ENCODE measurements around the gene OPRD1.
"Not testable (repeated sequence)": the region's sequence is repeated elsewhere in the genome, so short reads cannot be mapped to it uniquely, and the experiment has no call there.

Gene OPRD1

GRCh38 chr1:28822799-28823198 is 10.8 kb downstream of the OPRD1 start:
- H3K4me3 ChIP-seq (ENCODE audit: low read depth, low read length), result no peak overlapping the region
- H3K9me3 ChIP-seq (ENCODE audit: control insufficient read depth, insufficient read depth, low read depth, low read length), result no peaks in the 10 kb centered on the region
- no peaks in the 10 kb centered on the region for H3K36me3 ChIP-seq (ENCODE audit: control insufficient read depth, insufficient read depth, low read length)
- no peak overlapping the region for H3K9ac ChIP-seq (ENCODE audit: low read length)
- H3K4me1 ChIP-seq (ENCODE audit: control insufficient read depth, insufficient read depth, low read length), result no peaks in the 10 kb centered on the region
- no peaks in the 10 kb centered on the region for H3K27me3 ChIP-seq (ENCODE audit: control insufficient read depth, insufficient read depth, low read length)
- no peak overlapping the region for H3K27ac ChIP-seq (ENCODE audit: low read depth, low read length)

- not testable (repeated sequence) for H3K27me3 ChIP-seq (ENCODE audit: control insufficient read depth, insufficient read depth, low read length); H3K9ac ChIP-seq (ENCODE audit: low read length); H3K4me3 ChIP-seq (ENCODE audit: low read depth, low read length); H3K36me3 ChIP-seq (ENCODE audit: control insufficient read depth, insufficient read depth, low read length); H3K9me3 ChIP-seq (ENCODE audit: control insufficient read depth, insufficient read depth, low read depth, low read length); H3K27ac ChIP-seq (ENCODE audit: low read depth, low read length); H3K4me1 ChIP-seq (ENCODE audit: control insufficient read depth, insufficient read depth, low read length)
Measured at GRCh38 chr1:28824061-28824460, 12.1 kb downstream of the OPRD1 start.

- H3K9me3 ChIP-seq (ENCODE audit: control insufficient read depth, insufficient read depth, low read depth, low read length); H3K9ac ChIP-seq (ENCODE audit: low read length); H3K36me3 ChIP-seq (ENCODE audit: control insufficient read depth, insufficient read depth, low read length); H3K4me3 ChIP-seq (ENCODE audit: low read depth, low read length); H3K27me3 ChIP-seq (ENCODE audit: control insufficient read depth, insufficient read depth, low read length); H3K27ac ChIP-seq (ENCODE audit: low read depth, low read length); H3K4me1 ChIP-seq (ENCODE audit: control insufficient read depth, insufficient read depth, low read length): not testable (repeated sequence)
Measured at GRCh38 chr1:28828227-28828858, 16.4 kb downstream of the OPRD1 start.

GRCh38 chr1:28830814-28831213 is 18.8 kb downstream of the OPRD1 start:
- H3K36me3 ChIP-seq (ENCODE audit: control insufficient read depth, insufficient read depth, low read length), result no peaks in the 10 kb centered on the region
- H3K4me3 ChIP-seq (ENCODE audit: low read depth, low read length), result no peak overlapping the region
- no peaks in the 10 kb centered on the region for H3K9me3 ChIP-seq (ENCODE audit: control insufficient read depth, insufficient read depth, low read depth, low read length)
- no peaks in the 10 kb centered on the region for H3K4me1 ChIP-seq (ENCODE audit: control insufficient read depth, insufficient read depth, low read length)
- H3K9ac ChIP-seq (ENCODE audit: low read length), result no peak overlapping the region
- H3K27me3 ChIP-seq (ENCODE audit: control insufficient read depth, insufficient read depth, low read length), result no peaks in the 10 kb centered on the region
- H3K27ac ChIP-seq (ENCODE audit: low read depth, low read length), result no peak overlapping the region

- Histone ChIP-seq H3K9ac (ENCODE audit: low read length) (no peak overlapping the region), H3K9me3 (ENCODE audit: control insufficient read depth, insufficient read depth, low read depth, low read length) (no peaks in the 10 kb centered on the region), H3K36me3 (ENCODE audit: control insufficient read depth, insufficient read depth, low read length) (no peaks in the 10 kb centered on the region), H3K27me3 (ENCODE audit: control insufficient read depth, insufficient read depth, low read length) (no peaks in the 10 kb centered on the region), H3K4me1 (ENCODE audit: control insufficient read depth, insufficient read depth, low read length) (no peaks in the 10 kb centered on the region), H3K27ac (ENCODE audit: low read depth, low read length) (no peak overlapping the region), H3K4me3 (ENCODE audit: low read depth, low read length) (no peak overlapping the region)
Measured at GRCh38 chr1:28832966-28833365, 21.0 kb downstream of the OPRD1 start.

- no peaks in the 10 kb centered on the region for H3K36me3 ChIP-seq (ENCODE audit: control insufficient read depth, insufficient read depth, low read length)
- no peaks in the 10 kb centered on the region for H3K27me3 ChIP-seq (ENCODE audit: control insufficient read depth, insufficient read depth, low read length)
- H3K4me1 ChIP-seq (ENCODE audit: control insufficient read depth, insufficient read depth, low read length), result no peaks in the 10 kb centered on the region
- H3K4me3 ChIP-seq (ENCODE audit: low read depth, low read length), result no peak overlapping the region
- H3K9ac ChIP-seq (ENCODE audit: low read length), result no peak overlapping the region
- H3K9me3 ChIP-seq (ENCODE audit: control insufficient read depth, insufficient read depth, low read depth, low read length), result no peaks in the 10 kb centered on the region
- no peak overlapping the region for H3K27ac ChIP-seq (ENCODE audit: low read depth, low read length)
Measured at GRCh38 chr1:28833381-28833780, 21.4 kb downstream of the OPRD1 start.

- H3K4me1 ChIP-seq (ENCODE audit: control insufficient read depth, insufficient read depth, low read length), result no peaks in the 10 kb centered on the region
- H3K4me3 ChIP-seq (ENCODE audit: low read depth, low read length), result no peak overlapping the region
- no peak overlapping the region for H3K9ac ChIP-seq (ENCODE audit: low read length)
- no peaks in the 10 kb centered on the region for H3K27me3 ChIP-seq (ENCODE audit: control insufficient read depth, insufficient read depth, low read length)
- no peaks in the 10 kb centered on the region for H3K36me3 ChIP-seq (ENCODE audit: control insufficient read depth, insufficient read depth, low read length)
- H3K9me3 ChIP-seq (ENCODE audit: control insufficient read depth, insufficient read depth, low read depth, low read length), result no peaks in the 10 kb centered on the region
- no peak overlapping the region for H3K27ac ChIP-seq (ENCODE audit: low read depth, low read length)
Measured at GRCh38 chr1:28835237-28835650, 23.3 kb downstream of the OPRD1 start.

- Histone ChIP-seq H3K9ac (ENCODE audit: low read length) (no peak overlapping the region), H3K4me3 (ENCODE audit: low read depth, low read length) (no peak overlapping the region), H3K4me1 (ENCODE audit: control insufficient read depth, insufficient read depth, low read length) (no peaks in the 10 kb centered on the region), H3K27ac (ENCODE audit: low read depth, low read length) (no peak overlapping the region), H3K36me3 (ENCODE audit: control insufficient read depth, insufficient read depth, low read length) (no peaks in the 10 kb centered on the region), H3K9me3 (ENCODE audit: control insufficient read depth, insufficient read depth, low read depth, low read length) (no peaks in the 10 kb centered on the region), H3K27me3 (ENCODE audit: control insufficient read depth, insufficient read depth, low read length) (no peaks in the 10 kb centered on the region)
Measured at GRCh38 chr1:28836421-28836956, 24.5 kb downstream of the OPRD1 start.

GRCh38 chr1:28840928-28841544 is 29.1 kb downstream of the OPRD1 start:
- H3K36me3 ChIP-seq (ENCODE audit: control insufficient read depth, insufficient read depth, low read length), result no peaks in the 10 kb centered on the region
- no peak overlapping the region for H3K4me3 ChIP-seq (ENCODE audit: low read depth, low read length)
- H3K27ac ChIP-seq (ENCODE audit: low read depth, low read length), result no peak overlapping the region
- H3K9ac ChIP-seq (ENCODE audit: low read length), result no peak overlapping the region
- H3K9me3 ChIP-seq (ENCODE audit: control insufficient read depth, insufficient read depth, low read depth, low read length), result no peaks in the 10 kb centered on the region
- no peaks in the 10 kb centered on the region for H3K4me1 ChIP-seq (ENCODE audit: control insufficient read depth, insufficient read depth, low read length)
- no peaks in the 10 kb centered on the region for H3K27me3 ChIP-seq (ENCODE audit: control insufficient read depth, insufficient read depth, low read length)

GRCh38 chr1:28845786-28846543 is 34.0 kb downstream of the OPRD1 start:
- Histone ChIP-seq H3K9ac (ENCODE audit: low read length) (no peak overlapping the region), H3K27me3 (ENCODE audit: control insufficient read depth, insufficient read depth, low read length) (no peaks in the 10 kb centered on the region), H3K27ac (ENCODE audit: low read depth, low read length) (no peak overlapping the region), H3K9me3 (ENCODE audit: control insufficient read depth, insufficient read depth, low read depth, low read length) (no peaks in the 10 kb centered on the region), H3K4me1 (ENCODE audit: control insufficient read depth, insufficient read depth, low read length) (no peaks in the 10 kb centered on the region), H3K36me3 (ENCODE audit: control insufficient read depth, insufficient read depth, low read length) (no peaks in the 10 kb centered on the region), H3K4me3 (ENCODE audit: low read depth, low read length) (no peak overlapping the region)

- not testable (repeated sequence) for H3K4me1 ChIP-seq (ENCODE audit: control insufficient read depth, insufficient read depth, low read length); H3K4me3 ChIP-seq (ENCODE audit: low read depth, low read length); H3K36me3 ChIP-seq (ENCODE audit: control insufficient read depth, insufficient read depth, low read length); H3K27me3 ChIP-seq (ENCODE audit: control insufficient read depth, insufficient read depth, low read length); H3K9ac ChIP-seq (ENCODE audit: low read length); H3K9me3 ChIP-seq (ENCODE audit: control insufficient read depth, insufficient read depth, low read depth, low read length); H3K27ac ChIP-seq (ENCODE audit: low read depth, low read length)
Measured at GRCh38 chr1:28847207-28847606, 35.2 kb downstream of the OPRD1 start.

All from HUES6 (cell line).